HEK293 (cell line): ENCODE results near the gene CHST3.

ENCODE experiments used
- CTCF ChIA-PET: fragments of 350-600 bp; formaldehyde crosslinking; extraction: SDS; loops from one replicate; lab custom pipeline; 2021; ENCODE audit warnings: antibody characterized with exemption; lab: Yijun Ruan, JAX
- POLR2A ChIA-PET: fragments of 300-600 bp; formaldehyde crosslinking; extraction: SDS; loops from one replicate; lab custom pipeline; 2020; ENCODE audit warnings: antibody characterized with exemption, inconsistent platforms; lab: Yijun Ruan, JAX
- H3K27ac ChIP-seq: fragments of 200-500 bp; sonication (Bioruptor generic); 2 replicates; pipeline ENCODE4 v1.5.1; 2014; ENCODE audit warnings: low read depth, low read length, control low read depth, inconsistent platforms; ENCODE audit errors: extremely low read depth
- H3K36me3 ChIP-seq, 2 experiments: fragments of 200-500 bp in 1 of 2; sonication (Bioruptor generic) in 1 of 2; 1 replicate in 1 of 2; 2 replicates in 1 of 2; pipeline ENCODE4 v1.5.1; 2014 to 2017; ENCODE audit warnings: inconsistent platforms in 2 of 2, low read length in 2 of 2; ENCODE audit not compliant: control insufficient read depth in 2 of 2, insufficient read depth in 1 of 2
- H3K4me1 ChIP-seq: fragments of 200-500 bp; sonication (Bioruptor generic); 2 replicates; pipeline ENCODE4 v1.5.1; 2014; ENCODE audit warnings: mild to moderate bottlenecking, low read length, inconsistent platforms; ENCODE audit not compliant: control insufficient read depth, insufficient read depth
- H3K4me3 ChIP-seq: 2 replicates; pipeline ENCODE4 v1.5.1; 2011; ENCODE audit warnings: low read depth, mild to moderate bottlenecking, control low read depth, low read length, moderate library complexity
- H3K9me3 ChIP-seq: fragments of 200-500 bp; sonication (Bioruptor generic); 2 replicates; pipeline ENCODE4 v1.5.1; 2014; ENCODE audit warnings: low read depth, low read length, inconsistent platforms; ENCODE audit not compliant: control insufficient read depth, insufficient read depth
- CTCF ChIP-seq: fragments of 450-650 bp; formaldehyde crosslinking; IDR thresholded peaks from 2 replicates; pipeline ENCODE4 v1.5.1; 2016; ENCODE audit warnings: missing biosample characterization, missing genetic modification characterization
- ELK4 ChIP-seq: IDR thresholded peaks from 2 replicates; pipeline ENCODE4 v1.6.1; 2011; ENCODE audit warnings: mild to moderate bottlenecking, low read depth, low read length, borderline replicate concordance
- GLIS2 ChIP-seq: fragments of 450-650 bp; formaldehyde crosslinking; IDR thresholded peaks from 2 replicates; pipeline ENCODE4 v1.5.1; 2016; ENCODE audit warnings: missing biosample characterization, missing genetic modification characterization
- HIC1 ChIP-seq: fragments of 450-650 bp; formaldehyde crosslinking; IDR thresholded peaks from 2 replicates; pipeline ENCODE4 v1.5.1; 2016; ENCODE audit warnings: missing biosample characterization, missing genetic modification characterization
- KLF17 ChIP-seq: fragments of 450-650 bp; formaldehyde crosslinking; IDR thresholded peaks from 2 replicates; pipeline ENCODE4 v1.5.1; 2016; ENCODE audit warnings: missing biosample characterization, missing genetic modification characterization
- WT1 ChIP-seq: fragments of 450-650 bp; formaldehyde crosslinking; IDR thresholded peaks from 2 replicates; pipeline ENCODE4 v1.5.1; 2016; ENCODE audit warnings: missing biosample characterization, missing genetic modification characterization
- ZBTB11 ChIP-seq: fragments of 450-650 bp; formaldehyde crosslinking; conservative IDR thresholded peaks from 2 replicates; pipeline ENCODE4 v1.5.1; 2016; ENCODE audit warnings: low read depth, missing biosample characterization, missing genetic modification characterization
- ZBTB48 ChIP-seq: fragments of 450-650 bp; formaldehyde crosslinking; IDR thresholded peaks from 2 replicates; pipeline ENCODE4 v1.5.1; 2016; ENCODE audit warnings: missing biosample characterization, missing genetic modification characterization
- ZNF211 ChIP-seq: fragments of 450-650 bp; formaldehyde crosslinking; IDR thresholded peaks from 2 replicates; pipeline ENCODE4 v1.5.1; 2016; ENCODE audit warnings: low read depth, missing biosample characterization, missing genetic modification characterization
- ZNF341 ChIP-seq: fragments of 450-650 bp; formaldehyde crosslinking; IDR thresholded peaks from 2 replicates; pipeline ENCODE4; 2016; ENCODE audit warnings: low read depth, missing biosample characterization, missing genetic modification characterization
- ZNF391 ChIP-seq: fragments of 450-650 bp; formaldehyde crosslinking; IDR thresholded peaks from 2 replicates; pipeline ENCODE4 v1.5.1; 2016; ENCODE audit warnings: low read depth, missing biosample characterization, missing genetic modification characterization, borderline replicate concordance
- ZNF544 ChIP-seq: fragments of 450-650 bp; formaldehyde crosslinking; IDR thresholded peaks from 2 replicates; pipeline ENCODE4 v1.5.0; 2017; ENCODE audit warnings: missing biosample characterization, missing genetic modification characterization
- ZNF639 ChIP-seq: fragments of 450-650 bp; formaldehyde crosslinking; IDR thresholded peaks from 2 replicates; pipeline ENCODE4 v1.5.1; 2016; ENCODE audit warnings: missing biosample characterization, missing genetic modification characterization
- ZSCAN23 ChIP-seq: fragments of 450-650 bp; formaldehyde crosslinking; IDR thresholded peaks from 2 replicates; pipeline ENCODE4 v1.5.1; 2016; ENCODE audit warnings: missing biosample characterization, missing genetic modification characterization

Gene CHST3

GRCh38 chr10:72041491-72041890 lies 77.3 kb downstream of the CHST3 start (continued):
- no peak for TF ChIP-seq WT1

GRCh38 chr10:72043016-72043834 lies 79.0 kb downstream of the CHST3 start:
- no peak overlapping the region for H3K4me3 ChIP-seq
- H3K4me1 ChIP-seq, result no peaks in the 10 kb centered on the region
- CTCF ChIA-PET, result interaction anchor here (0.7 to 2.1 kb wide), 6 partner anchors 16 to 147 kb away, joined by 3 to 7 read pairs (median 5); partner anchors contain the start of gene CHST3
- POLR2A ChIA-PET, result interaction anchor here (0.6 to 1.2 kb wide), 2 partner anchors 15 to 291 kb away, joined by 3 to 6 read pairs; no protein-coding TSS in a partner anchor
- H3K27ac ChIP-seq, result no peak overlapping the region
- no peaks in the 10 kb centered on the region for H3K36me3 ChIP-seq
- TF ChIP-seq HIC1 (tag by site-specific recombination) (no peak), ZBTB48 (tag by site-specific recombination) (no peak)
- TF ChIP-seq, all 188 proteins: peak for 0
- H3K9me3 ChIP-seq, result no peaks in the 10 kb centered on the region

- POLR2A ChIA-PET, result interaction anchor here (0.6 kb wide), 1 partner anchor 141 kb away, joined by 3 read pairs; no protein-coding TSS in a partner anchor
- Histone ChIP-seq H3K36me3 (no peaks in the 10 kb centered on the region), H3K4me3 (no peak overlapping the region), H3K27ac (no peak overlapping the region), H3K9me3 (no peaks in the 10 kb centered on the region), H3K4me1 (no peaks in the 10 kb centered on the region)
- TF ChIP-seq ZBTB11 (tag by site-specific recombination), result no peak
- TF ChIP-seq ZNF544 (tag by site-specific recombination), result no peak
- TF ChIP-seq CTCF, result peak; percentile 41; the same call in 1 of the 2 replicates
- CTCF ChIA-PET, result interaction anchor here (0.6 to 6.3 kb wide), 6 partner anchors 18 to 149 kb away, joined by 5 to 70 read pairs (median 6); no protein-coding TSS in a partner anchor
Observed at GRCh38 chr10:72044417-72045041, 80.3 kb downstream of the CHST3 start.

GRCh38 chr10:72045586-72045985 lies 81.4 kb downstream of the CHST3 start:
- no peaks in the 10 kb centered on the region for H3K4me1 ChIP-seq
- ChIA-PET CTCF (interaction anchor here (0.7 to 6.3 kb wide), 3 partner anchors 82 to 150 kb away, joined by 5 to 86 read pairs (median 70); no protein-coding TSS in a partner anchor), POLR2A (interaction anchor here (0.6 kb wide), 1 partner anchor 142 kb away, joined by 3 read pairs; no protein-coding TSS in a partner anchor)
- H3K36me3 ChIP-seq, result no peaks in the 10 kb centered on the region
- H3K27ac ChIP-seq, result no peak overlapping the region
- no peak overlapping the region for H3K4me3 ChIP-seq
- no peaks in the 10 kb centered on the region for H3K9me3 ChIP-seq
- TF ChIP-seq GLIS2 (tag by site-specific recombination) (no peak), ZNF341 (tag by site-specific recombination) (no peak), KLF17 (tag by site-specific recombination) (no peak), ZNF391 (tag by site-specific recombination) (no peak), ZNF211 (tag by site-specific recombination) (no peak), ZNF639 (no peak), ELK4 (no peak), ZSCAN23 (tag by site-specific recombination) (no peak)
